Ecto neural progenitor cell (in vitro differentiated cells): ENCODE measurements around the gene METTL14.

ENCODE experiments used
- DNase-seq: peaks from one replicate; pipeline ENCODE4 v3.0.0-alpha.2; 2018; ENCODE audit warnings: low spot score

The METTL14 gene

DNA sequence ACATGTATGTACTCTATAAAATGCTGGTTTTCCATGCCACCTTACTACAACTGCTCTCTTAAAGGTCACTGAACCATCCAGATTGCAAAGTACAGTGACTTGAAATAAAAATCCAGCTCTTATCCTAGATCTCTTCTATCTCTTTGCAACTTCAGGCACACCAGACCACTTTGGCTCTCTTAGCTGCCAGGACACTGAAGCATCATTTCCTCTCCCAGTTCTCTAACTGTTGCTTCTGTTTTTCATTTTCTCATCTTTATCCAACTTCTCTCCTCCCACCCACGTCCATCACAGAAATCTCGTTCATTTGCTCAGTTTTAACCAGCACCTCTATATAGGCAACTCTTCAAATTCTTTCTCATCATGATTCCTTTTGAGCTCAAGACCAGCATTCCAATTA is 74.3 kb downstream of the METTL14 start:
- DNase-seq: no peak

DNA sequence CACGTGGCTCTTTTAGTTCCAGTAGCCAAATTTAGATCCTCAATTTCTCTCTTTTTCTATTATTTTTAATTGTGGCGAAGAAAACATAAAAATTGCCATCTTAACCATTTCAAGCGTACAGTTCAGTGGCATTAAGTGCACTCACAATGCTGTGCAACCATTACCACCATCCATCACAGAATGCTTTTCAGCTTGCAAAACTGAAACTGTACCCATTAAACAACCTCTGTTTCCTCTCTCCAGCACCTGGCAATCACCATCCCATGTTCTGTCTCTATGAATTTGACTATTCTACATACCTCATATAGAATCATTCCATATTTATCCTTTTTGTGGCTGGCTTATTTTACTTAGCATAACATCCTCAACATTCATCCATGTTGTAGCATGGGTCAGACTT is 74.9 kb downstream of the METTL14 start:
- DNase-seq: no peak

GRCh38 chr4:118760493-118760892 is 75.3 kb downstream of the METTL14 start:
- no peak for DNase-seq

DNA sequence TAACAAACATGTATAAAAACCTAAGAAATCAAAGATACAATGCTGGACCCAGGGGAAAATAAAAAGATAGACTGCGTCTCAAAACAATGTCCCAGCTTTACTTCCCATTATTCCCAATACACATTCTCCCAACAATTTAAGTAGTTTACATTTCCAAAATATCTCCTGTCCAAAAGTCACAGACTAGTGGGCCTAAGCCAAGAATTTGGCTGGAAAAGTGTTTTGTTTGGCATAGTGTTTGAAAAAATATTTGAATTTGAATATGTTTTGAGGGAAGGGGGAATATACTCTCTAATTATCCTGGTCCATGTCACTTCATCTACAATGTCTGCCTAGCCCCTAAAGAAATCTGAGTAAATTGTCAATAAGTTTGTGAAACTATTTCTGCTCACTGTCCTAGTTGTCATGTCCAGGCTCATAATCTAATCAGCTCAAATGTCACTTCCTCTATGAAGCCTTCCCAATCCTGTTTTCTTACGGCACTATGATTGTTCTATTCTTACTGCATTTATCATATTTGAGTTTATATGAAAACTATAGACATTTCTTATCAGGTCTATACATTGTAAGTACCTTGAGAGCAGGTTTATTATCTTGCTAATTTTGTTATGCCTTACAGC is 76.3 kb downstream of the METTL14 start:
- DNase-seq: no peak

DNA sequence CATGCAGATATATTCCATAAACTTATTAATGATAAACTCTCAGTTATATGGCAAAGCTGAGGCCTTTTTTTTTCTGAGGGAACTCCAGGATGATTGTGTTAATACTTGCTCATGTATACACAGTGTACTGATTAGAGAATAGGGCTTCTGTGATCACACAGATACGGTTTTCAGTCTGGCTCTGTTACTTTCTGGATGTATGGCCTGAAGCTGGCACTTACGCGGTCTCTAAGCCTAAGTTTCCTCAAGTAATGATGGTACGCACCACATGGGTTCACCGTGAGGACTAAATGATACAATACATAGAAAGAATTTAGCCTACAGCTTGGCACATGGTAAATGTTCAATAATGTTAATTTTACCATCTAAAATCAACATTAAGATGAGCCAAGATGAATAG is 77.0 kb downstream of the METTL14 start:
- no peak for DNase-seq

GRCh38 chr4:118762730-118763477 is 77.7 kb downstream of the METTL14 start:
- DNase-seq: no peak
